ENCODE data around the gene DUSP8.

Gene DUSP8

DNA sequence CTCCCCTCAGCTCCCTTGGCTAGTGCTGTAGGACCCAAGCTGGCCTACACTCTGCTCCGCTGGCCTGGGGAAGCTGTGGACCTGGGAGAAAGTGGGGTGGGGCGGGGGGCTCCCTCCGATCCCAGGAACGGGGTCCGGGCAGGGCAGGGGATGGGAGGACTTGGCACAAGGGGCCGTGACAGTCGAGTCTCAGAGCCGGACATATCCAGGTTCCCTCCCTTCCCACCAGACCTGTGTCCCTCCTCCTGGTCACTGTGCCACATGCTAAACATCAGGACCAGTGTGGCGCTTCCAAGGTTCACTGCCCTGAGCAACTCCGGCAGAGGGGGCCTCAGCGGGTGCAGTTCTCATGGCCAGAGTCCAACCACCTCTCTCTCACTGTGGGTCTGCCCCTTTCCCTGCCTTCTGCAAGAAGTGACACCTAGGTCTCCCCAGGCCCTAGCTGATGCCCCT lies 2.0 kb downstream of the DUSP8 start:
- Histone ChIP-seq H3K36me3 (ENCODE audit: insufficient read depth, low read length) (no peaks in the 10 kb centered on the region), H3K9me2 (replicated peaks; ENCODE audit: low read depth, low read length) (no peaks in the 10 kb centered on the region), H3K9me3 (ENCODE audit: insufficient read depth, low read depth, low read length) (no peaks in the 10 kb centered on the region), H3K4me1 (ENCODE audit: insufficient read depth, low read length, poor library complexity, severe bottlenecking) (no peaks in the 10 kb centered on the region), H3K79me2 (ENCODE audit: insufficient read depth, low read length) (no peaks in the 10 kb centered on the region), H3K9ac (ENCODE audit: low read depth, low read length, poor library complexity, severe bottlenecking) (no peak overlapping the region), H3K27me3 (ENCODE audit: insufficient read depth, low read length, poor library complexity, severe bottlenecking) (no peaks in the 10 kb centered on the region), H3F3A (ENCODE audit: low read depth) (no peaks in the 10 kb centered on the region), H4K20me1 (ENCODE audit: insufficient read depth, low read length, poor library complexity, severe bottlenecking) (no peaks in the 10 kb centered on the region), H3K4me3 (ENCODE audit: low read length, poor library complexity, severe bottlenecking) (no peak overlapping the region), H2AFZ (ENCODE audit: low read length) (no peak overlapping the region), H3K4me2 (ENCODE audit: low read depth, low read length, poor library complexity, severe bottlenecking) (no peak overlapping the region)
- TF ChIP-seq, protein P1, sequence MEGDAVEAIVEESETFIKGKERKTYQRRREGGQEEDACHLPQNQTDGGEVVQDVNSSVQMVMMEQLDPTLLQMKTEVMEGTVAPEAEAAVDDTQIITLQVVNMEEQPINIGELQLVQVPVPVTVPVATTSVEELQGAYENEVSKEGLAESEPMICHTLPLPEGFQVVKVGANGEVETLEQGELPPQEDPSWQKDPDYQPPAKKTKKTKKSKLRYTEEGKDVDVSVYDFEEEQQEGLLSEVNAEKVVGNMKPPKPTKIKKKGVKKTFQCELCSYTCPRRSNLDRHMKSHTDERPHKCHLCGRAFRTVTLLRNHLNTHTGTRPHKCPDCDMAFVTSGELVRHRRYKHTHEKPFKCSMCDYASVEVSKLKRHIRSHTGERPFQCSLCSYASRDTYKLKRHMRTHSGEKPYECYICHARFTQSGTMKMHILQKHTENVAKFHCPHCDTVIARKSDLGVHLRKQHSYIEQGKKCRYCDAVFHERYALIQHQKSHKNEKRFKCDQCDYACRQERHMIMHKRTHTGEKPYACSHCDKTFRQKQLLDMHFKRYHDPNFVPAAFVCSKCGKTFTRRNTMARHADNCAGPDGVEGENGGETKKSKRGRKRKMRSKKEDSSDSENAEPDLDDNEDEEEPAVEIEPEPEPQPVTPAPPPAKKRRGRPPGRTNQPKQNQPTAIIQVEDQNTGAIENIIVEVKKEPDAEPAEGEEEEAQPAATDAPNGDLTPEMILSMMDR (conservative IDR thresholded peaks at IDR 0.05; ENCODE audit: low read length), result no peak
- TF ChIP-seq EZH2phosphoT487 (IDR thresholded peaks at IDR 0.05; ENCODE audit: borderline replicate concordance), result no peak

DNA sequence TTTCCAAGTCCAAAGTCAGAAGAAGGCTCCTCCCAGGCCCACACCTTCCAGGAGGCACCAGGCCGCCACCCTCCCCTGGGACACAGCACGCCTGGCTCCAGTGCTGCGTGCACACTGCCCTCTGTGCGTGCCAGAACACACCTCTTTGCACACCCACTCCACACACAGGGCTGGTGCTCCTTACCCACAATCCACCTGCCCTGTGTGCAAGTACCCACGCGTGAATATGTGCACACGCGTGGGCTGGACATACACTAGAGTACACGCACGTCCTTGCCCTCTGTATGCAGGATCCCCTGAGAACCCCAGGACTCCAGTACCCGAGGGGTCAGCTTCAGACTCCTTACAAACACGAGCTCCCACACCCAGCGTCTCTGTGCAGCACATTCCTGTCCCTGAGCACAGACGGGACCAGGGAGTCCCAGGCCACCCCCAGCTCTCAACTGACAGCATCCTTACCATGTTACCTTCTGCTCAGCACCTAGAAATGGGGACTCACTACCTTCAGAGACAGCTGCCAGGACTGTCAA lies 2.8 kb downstream of the DUSP8 start:
- no peaks in the 10 kb centered on the region for H3K9me2 ChIP-seq (replicated peaks; ENCODE audit: low read depth, low read length)
- no peak for TF ChIP-seq EZH2phosphoT487 (IDR thresholded peaks at IDR 0.05; ENCODE audit: borderline replicate concordance)
- TF ChIP-seq, protein P1 (conservative IDR thresholded peaks at IDR 0.05; ENCODE audit: low read length), result no peak
- no peak overlapping the region for H3K9ac ChIP-seq (ENCODE audit: low read depth, low read length, poor library complexity, severe bottlenecking)

DNA sequence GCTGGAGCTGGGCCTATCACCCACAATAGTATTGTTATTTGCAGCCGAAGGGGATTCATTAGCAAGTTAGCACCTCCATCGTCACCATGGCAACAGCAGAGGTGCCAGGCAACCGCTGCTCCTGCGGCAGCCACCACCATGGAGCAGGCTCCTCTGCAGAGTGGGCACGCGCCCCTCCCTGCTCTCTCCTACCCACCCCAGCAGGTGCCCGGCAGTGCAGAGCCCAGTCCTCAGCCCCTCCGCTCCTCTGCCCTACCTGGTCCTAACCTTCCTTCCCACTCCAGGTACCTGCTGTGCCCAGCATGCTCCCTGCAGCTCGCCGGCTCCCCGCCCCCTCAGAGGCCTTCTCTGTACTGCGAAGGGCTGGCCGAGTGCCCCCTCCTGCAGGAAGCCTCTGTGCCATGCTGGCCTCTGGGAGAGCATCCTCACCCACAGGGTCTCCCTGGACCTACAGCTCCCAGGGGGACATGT lies 3.6 kb downstream of the DUSP8 start:
- no peak overlapping the region for H3K4me3 ChIP-seq (ENCODE audit: low read length, poor library complexity, severe bottlenecking)
- H3K27me3 ChIP-seq (ENCODE audit: insufficient read depth, low read length, poor library complexity, severe bottlenecking), result no peaks in the 10 kb centered on the region
- no peak for TF ChIP-seq EZH2phosphoT487 (IDR thresholded peaks at IDR 0.05; ENCODE audit: borderline replicate concordance)
- TF ChIP-seq, protein P1 (conservative IDR thresholded peaks at IDR 0.05; ENCODE audit: low read length), result no peak

More for the DNA sequence above, 2.8 kb downstream of the DUSP8 start:
- H3K9me3 ChIP-seq (ENCODE audit: insufficient read depth, low read depth, low read length), result no peaks in the 10 kb centered on the region
- H3K4me1 ChIP-seq (ENCODE audit: insufficient read depth, low read length, poor library complexity, severe bottlenecking), result no peaks in the 10 kb centered on the region
- H3K36me3 ChIP-seq (ENCODE audit: insufficient read depth, low read length), result no peaks in the 10 kb centered on the region
- H3K4me2 ChIP-seq (ENCODE audit: low read depth, low read length, poor library complexity, severe bottlenecking), result no peak overlapping the region
- H3K79me2 ChIP-seq (ENCODE audit: insufficient read depth, low read length), result no peaks in the 10 kb centered on the region
- no peaks in the 10 kb centered on the region for H4K20me1 ChIP-seq (ENCODE audit: insufficient read depth, low read length, poor library complexity, severe bottlenecking)
- no peak overlapping the region for H3K4me3 ChIP-seq (ENCODE audit: low read length, poor library complexity, severe bottlenecking)
- H2AFZ ChIP-seq (ENCODE audit: low read length), result no peak overlapping the region
- H3K27me3 ChIP-seq (ENCODE audit: insufficient read depth, low read length, poor library complexity, severe bottlenecking), result no peaks in the 10 kb centered on the region
- no peaks in the 10 kb centered on the region for H3F3A ChIP-seq (ENCODE audit: low read depth)

More for the DNA sequence above, 3.6 kb downstream of the DUSP8 start:
- no peaks in the 10 kb centered on the region for H3K9me2 ChIP-seq (replicated peaks; ENCODE audit: low read depth, low read length)
- H3K79me2 ChIP-seq (ENCODE audit: insufficient read depth, low read length), result no peaks in the 10 kb centered on the region
- no peak overlapping the region for H3K4me2 ChIP-seq (ENCODE audit: low read depth, low read length, poor library complexity, severe bottlenecking)
- no peaks in the 10 kb centered on the region for H3K36me3 ChIP-seq (ENCODE audit: insufficient read depth, low read length)
- no peak overlapping the region for H3K9ac ChIP-seq (ENCODE audit: low read depth, low read length, poor library complexity, severe bottlenecking)
- no peaks in the 10 kb centered on the region for H3F3A ChIP-seq (ENCODE audit: low read depth)
- H3K9me3 ChIP-seq (ENCODE audit: insufficient read depth, low read depth, low read length), result no peaks in the 10 kb centered on the region
- H4K20me1 ChIP-seq (ENCODE audit: insufficient read depth, low read length, poor library complexity, severe bottlenecking), result no peaks in the 10 kb centered on the region
- no peak overlapping the region for H2AFZ ChIP-seq (ENCODE audit: low read length)
- no peaks in the 10 kb centered on the region for H3K4me1 ChIP-seq (ENCODE audit: insufficient read depth, low read length, poor library complexity, severe bottlenecking)
